Muscle layer of duodenum (tissue), 2 donors: ENCODE measurements around the gene ABCC9.
"Not testable (repeated sequence)": the region's sequence is repeated elsewhere in the genome, so short reads cannot be mapped to it uniquely, and the experiment has no call there.

Experiments used
- H3K27ac ChIP-seq: one replicate; pipeline ENCODE4 v1.7.0; 2013; ENCODE audit warnings: mild to moderate bottlenecking, low read length
- H3K27me3 ChIP-seq: one replicate; pipeline ENCODE4 v1.7.0; 2013; ENCODE audit warnings: low read depth, mild to moderate bottlenecking, control low read depth, low read length
- H3K36me3 ChIP-seq, 2 donors: one replicate each; pipeline ENCODE4 v1.7.0; 2013; ENCODE audit warnings: low read length in 2 of 2, control low read depth in 1 of 2, mild to moderate bottlenecking in 1 of 2; ENCODE audit not compliant: insufficient read depth in 2 of 2, control insufficient read depth in 1 of 2
- H3K4me1 ChIP-seq, 2 donors: one replicate each; pipeline ENCODE4 v1.7.0; 2013; ENCODE audit warnings: low read length in 2 of 2, mild to moderate bottlenecking in 2 of 2, control low read depth in 1 of 2, moderate library complexity in 1 of 2; ENCODE audit not compliant: insufficient read depth in 2 of 2, control insufficient read depth in 1 of 2
- H3K4me3 ChIP-seq, 2 donors: one replicate each; pipeline ENCODE4 v1.7.0; 2013; ENCODE audit warnings: low read length in 2 of 2, low read depth in 1 of 2, mild to moderate bottlenecking in 1 of 2
- H3K9me3 ChIP-seq, 2 donors: one replicate each; pipeline ENCODE4 v1.7.0; 2013; ENCODE audit warnings: low read length in 2 of 2, control low read depth in 1 of 2, mild to moderate bottlenecking in 1 of 2; ENCODE audit not compliant: control insufficient read depth in 1 of 2
- donor health status: healthy.

Gene ABCC9

DNA sequence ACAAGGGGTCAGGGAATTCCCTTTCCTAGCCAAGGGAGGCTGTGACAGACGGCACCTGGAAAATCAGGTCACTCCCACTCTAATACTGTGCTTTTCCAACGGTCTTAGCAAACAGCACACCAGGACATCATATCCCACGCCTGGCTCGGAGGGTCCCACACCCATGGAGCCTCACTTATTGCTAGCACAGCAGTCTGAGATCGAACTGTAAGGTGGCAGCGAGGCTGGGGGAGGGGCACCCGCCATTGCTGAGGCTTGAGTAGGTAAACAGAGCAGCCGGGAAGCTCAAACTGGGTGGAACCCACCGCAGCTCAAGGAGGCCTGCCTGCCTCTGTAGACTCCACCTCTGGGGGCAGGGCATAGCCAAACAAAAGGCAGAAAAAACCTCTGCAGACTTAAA is 41.7 kb downstream of the ABCC9 start:
- H3K4me1 ChIP-seq, H3K9me3 ChIP-seq, H3K36me3 ChIP-seq, H3K27ac ChIP-seq, H3K27me3 ChIP-seq, H3K4me3 ChIP-seq: not testable (repeated sequence)

GRCh38 chr12:21895651-21896050 is 45.6 kb downstream of the ABCC9 start:
- Histone ChIP-seq H3K4me3 (no peak overlapping the region), H3K27me3 (no peaks in the 10 kb centered on the region), H3K27ac (no peak overlapping the region)

DNA sequence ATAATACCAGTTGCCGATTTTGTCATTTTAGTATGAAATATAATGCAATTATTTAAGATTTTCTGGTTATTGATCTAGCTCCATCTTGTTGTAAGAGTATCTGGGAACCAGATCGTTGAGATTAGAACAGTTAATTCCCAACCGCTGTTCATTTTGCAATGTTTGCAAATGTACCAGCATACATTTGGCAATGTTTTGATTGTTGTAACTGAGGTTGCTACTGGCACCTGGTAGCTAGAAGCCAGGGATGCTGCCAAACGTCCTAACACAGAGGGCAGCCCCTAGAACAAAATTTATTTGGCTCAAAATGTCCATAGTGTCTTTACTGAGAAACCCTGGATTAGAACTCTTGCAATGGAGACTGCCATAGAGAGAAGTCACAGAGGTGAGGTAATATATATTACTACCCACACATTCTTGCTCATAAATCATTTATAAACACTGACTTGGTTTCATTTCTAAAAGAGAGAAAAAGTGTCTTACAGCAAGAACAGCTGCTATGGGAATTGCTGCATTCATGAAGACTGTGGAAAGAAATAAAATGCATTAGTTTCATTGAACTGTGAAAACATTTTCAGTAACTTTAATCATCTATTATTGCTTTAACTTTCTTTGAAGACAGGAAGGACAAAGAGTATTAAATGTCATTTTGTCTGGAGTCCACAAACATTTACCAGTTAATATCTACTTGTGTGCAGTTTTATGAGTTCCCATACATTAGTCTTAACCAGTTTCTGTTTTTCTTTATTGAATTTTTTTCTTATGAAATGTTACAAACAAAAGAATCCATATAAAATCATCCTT is 46.2 kb downstream of the ABCC9 start:
- Histone ChIP-seq H3K4me3 (no peak overlapping the region), H3K36me3 (no peaks in the 10 kb centered on the region), H3K9me3 (no peaks in the 10 kb centered on the region), H3K27me3 (no peaks in the 10 kb centered on the region), H3K4me1 (peaks cover 10 to 17% of the 10 kb centered on the region in 2 donors), H3K27ac (no peak overlapping the region)

More at GRCh38 chr12:21895651-21896050, 45.6 kb downstream of the ABCC9 start:
- H3K4me1 ChIP-seq, result peaks cover 10 to 17% of the 10 kb centered on the region in 2 donors
- H3K36me3 ChIP-seq, result no peaks in the 10 kb centered on the region
- H3K9me3 ChIP-seq, result no peaks in the 10 kb centered on the region

GRCh38 chr12:21893924-21894323 is 47.3 kb downstream of the ABCC9 start:
- H3K27ac ChIP-seq, result no peak overlapping the region
- H3K4me3 ChIP-seq, result no peak overlapping the region
- H3K36me3 ChIP-seq, result no peaks in the 10 kb centered on the region
- peaks cover 10 to 17% of the 10 kb centered on the region in 2 donors for H3K4me1 ChIP-seq
- no peaks in the 10 kb centered on the region for H3K9me3 ChIP-seq
- no peaks in the 10 kb centered on the region for H3K27me3 ChIP-seq

DNA sequence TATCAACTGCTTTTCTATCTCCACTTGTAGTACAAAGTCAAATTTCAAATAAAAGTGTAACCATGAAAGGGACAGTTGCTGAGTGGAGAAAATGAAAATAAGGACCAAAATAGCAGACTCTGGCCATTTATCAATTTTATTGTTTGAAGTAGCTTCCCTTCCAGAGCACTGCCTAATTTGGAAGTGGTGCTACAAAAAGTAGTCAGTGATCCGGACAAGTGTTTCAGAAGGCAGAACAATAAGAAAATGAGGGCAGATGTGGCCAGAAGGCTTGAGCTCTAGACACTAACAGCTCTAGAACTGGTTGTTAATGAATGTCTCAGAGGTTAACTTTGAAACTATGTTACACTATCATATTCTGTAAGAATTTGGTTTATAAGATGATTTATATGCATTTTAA is 48.9 kb downstream of the ABCC9 start:
- H3K4me1 ChIP-seq, result peaks cover 10 to 29% of the 10 kb centered on the region in 2 donors
- H3K9me3 ChIP-seq, result no peaks in the 10 kb centered on the region
- peak overlapping the region; percentile 43 for H3K27ac ChIP-seq
- H3K36me3 ChIP-seq, result no peaks in the 10 kb centered on the region
- H3K27me3 ChIP-seq, result no peaks in the 10 kb centered on the region
- H3K4me3 ChIP-seq, result no peak overlapping the region

- Histone ChIP-seq H3K4me1 (peaks cover 10 to 29% of the 10 kb centered on the region in 2 donors), H3K4me3 (peak overlapping the region in 1 of 2 donors; percentile 12), H3K9me3 (no peaks in the 10 kb centered on the region), H3K36me3 (no peaks in the 10 kb centered on the region), H3K27me3 (no peaks in the 10 kb centered on the region), H3K27ac (peak overlapping the region; percentile 43)
Observed at GRCh38 chr12:21891751-21892217, 49.4 kb downstream of the ABCC9 start.

DNA sequence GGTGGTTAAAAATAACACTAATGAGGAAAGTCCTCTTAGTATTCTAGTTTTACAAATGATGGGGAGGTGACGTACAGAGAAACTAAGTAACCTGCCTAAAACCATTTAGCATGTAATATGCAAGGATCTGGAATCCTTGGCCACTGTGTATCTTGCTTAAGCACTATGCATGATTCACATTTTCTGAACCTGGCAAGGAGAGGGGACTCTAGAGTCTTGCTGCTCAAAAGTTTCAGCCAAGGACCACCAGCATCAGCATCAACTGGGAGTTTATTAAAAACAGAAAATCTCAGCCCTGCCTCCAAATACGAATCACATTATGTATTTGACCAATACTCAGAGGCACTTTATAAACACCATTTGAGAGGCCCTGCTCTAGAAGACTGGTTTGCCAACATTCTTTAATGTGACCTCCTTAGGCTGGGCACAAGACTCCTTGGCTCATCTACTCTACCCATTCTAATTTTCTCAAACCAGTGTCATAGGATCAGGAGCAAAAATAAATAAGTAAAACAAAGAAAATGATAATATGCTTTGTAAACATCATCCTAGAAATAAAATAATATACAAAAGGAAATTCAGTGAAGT is 52.9 kb downstream of the ABCC9 start:
- no peak overlapping the region for H3K4me3 ChIP-seq
- H3K27ac ChIP-seq, result no peak overlapping the region
- H3K4me1 ChIP-seq, result peaks cover 10 to 29% of the 10 kb centered on the region in 2 donors
- H3K9me3 ChIP-seq, result no peaks in the 10 kb centered on the region
- no peaks in the 10 kb centered on the region for H3K27me3 ChIP-seq
- no peaks in the 10 kb centered on the region for H3K36me3 ChIP-seq

GRCh38 chr12:21884936-21885335 is 56.3 kb downstream of the ABCC9 start:
- no peaks in the 10 kb centered on the region for H3K27me3 ChIP-seq
- no peak overlapping the region for H3K4me3 ChIP-seq
- no peaks in the 10 kb centered on the region for H3K36me3 ChIP-seq
- H3K27ac ChIP-seq, result no peak overlapping the region
- H3K4me1 ChIP-seq, result peaks cover 0 to 20% of the 10 kb centered on the region in 2 donors
- no peaks in the 10 kb centered on the region for H3K9me3 ChIP-seq

GRCh38 chr12:21882635-21883034 is 58.6 kb downstream of the ABCC9 start:
- Histone ChIP-seq H3K4me1 (peaks cover 0 to 8% of the 10 kb centered on the region in 2 donors), H3K4me3 (no peak overlapping the region), H3K36me3 (no peaks in the 10 kb centered on the region), H3K27ac (peak overlapping the region; percentile 16), H3K9me3 (no peaks in the 10 kb centered on the region), H3K27me3 (no peaks in the 10 kb centered on the region)

GRCh38 chr12:21881965-21882364 is 59.3 kb downstream of the ABCC9 start:
- Histone ChIP-seq H3K27ac (peak overlapping the region; percentile 16), H3K9me3 (no peaks in the 10 kb centered on the region), H3K27me3 (no peaks in the 10 kb centered on the region), H3K36me3 (no peaks in the 10 kb centered on the region), H3K4me3 (no peak overlapping the region), H3K4me1 (peaks cover 0 to 8% of the 10 kb centered on the region in 2 donors)

DNA sequence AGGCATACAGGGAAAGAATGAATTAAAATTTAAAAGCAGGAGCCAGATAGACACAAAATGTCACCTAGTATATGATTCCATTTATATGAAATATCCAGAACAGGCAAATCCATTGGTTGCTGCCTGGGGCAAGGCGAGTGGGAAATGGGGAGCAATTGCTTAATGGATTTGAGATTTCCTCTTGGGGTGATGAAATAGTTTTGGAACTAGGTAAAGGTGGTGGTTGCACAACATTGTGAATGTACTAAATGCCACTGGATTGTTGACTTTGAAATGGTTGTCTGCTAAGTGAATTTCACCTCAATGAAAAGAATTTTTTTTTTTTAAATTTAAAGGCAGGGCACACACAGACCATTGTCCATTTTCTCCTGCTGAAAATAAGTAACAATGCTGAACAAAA is 61.9 kb downstream of the ABCC9 start:
- no peaks in the 10 kb centered on the region for H3K36me3 ChIP-seq
- no peak overlapping the region for H3K4me3 ChIP-seq
- H3K27ac ChIP-seq, result no peak overlapping the region
- H3K27me3 ChIP-seq, result no peaks in the 10 kb centered on the region
- peaks cover 0 to 8% of the 10 kb centered on the region in 2 donors for H3K4me1 ChIP-seq
- H3K9me3 ChIP-seq, result no peaks in the 10 kb centered on the region
